ENCODE data around the gene GPRIN2. TPM values are rescaled to one million over a fixed set of nuclear protein-coding genes. Genes with fewer than 3 reads are reported as not detected.

The GPRIN2 gene
- total RNA-seq, 1 donor from 2014 or later, result 0.41 TPM

GRCh38 chr10:46549171-46550075 lies 7.0 kb downstream of the GPRIN2 start:
- DNase-seq (ENCODE audit: extremely low read depth, low read depth, low spot score), result no peak

- DNase-seq (ENCODE audit: extremely low read depth, low read depth, low spot score), result no peak
These were observed 7.9 kb downstream of the GPRIN2 start for GRCh38 chr10:46548498-46549090.

DNA sequence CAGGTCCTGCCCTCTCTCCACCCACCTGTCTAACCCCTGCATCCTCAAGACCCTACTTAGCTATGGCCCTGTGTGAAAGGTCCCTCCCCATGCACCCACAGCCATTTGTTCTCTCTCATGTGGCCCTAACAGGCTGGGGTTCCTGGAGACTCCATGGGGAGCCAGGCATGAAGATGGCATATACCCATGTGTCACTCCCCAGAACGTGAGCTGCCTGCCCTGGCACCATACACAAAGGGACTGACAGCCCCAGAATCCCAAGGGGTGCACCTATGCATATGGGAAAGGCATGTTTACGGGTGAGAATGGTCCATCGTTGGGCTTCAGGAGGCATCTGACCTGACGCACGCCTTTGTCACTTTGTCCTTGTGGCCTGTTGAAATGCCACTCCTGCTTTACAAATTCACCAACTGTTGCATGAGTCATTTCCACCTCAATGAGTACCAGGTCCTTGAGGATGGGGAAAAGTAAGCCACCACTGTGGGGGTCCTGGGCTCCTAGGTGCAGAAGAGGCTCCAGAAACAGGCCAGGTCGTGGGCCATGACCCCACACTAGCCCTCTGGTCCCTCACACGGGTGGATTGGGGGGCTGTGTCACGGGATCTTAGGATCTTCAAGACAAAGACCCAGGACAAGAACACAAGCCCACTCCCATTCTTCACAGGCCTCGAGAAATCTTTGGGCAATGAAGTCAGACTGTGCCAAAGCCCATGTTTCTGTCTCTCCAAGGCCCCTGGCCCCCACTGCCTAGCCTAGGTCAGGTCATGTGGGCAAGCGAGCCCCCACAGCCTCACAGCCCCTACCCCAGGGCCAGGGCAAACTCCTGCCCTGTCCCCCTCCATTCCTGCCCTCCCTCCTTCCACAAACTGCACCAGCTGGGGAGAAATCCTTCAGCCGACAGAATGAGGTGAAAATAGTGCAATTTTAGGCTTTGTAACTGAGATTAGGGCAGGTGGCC lies 8.6 kb downstream of the GPRIN2 start:
- no peak for DNase-seq (ENCODE audit: extremely low read depth, low read depth, low spot score)

DNA sequence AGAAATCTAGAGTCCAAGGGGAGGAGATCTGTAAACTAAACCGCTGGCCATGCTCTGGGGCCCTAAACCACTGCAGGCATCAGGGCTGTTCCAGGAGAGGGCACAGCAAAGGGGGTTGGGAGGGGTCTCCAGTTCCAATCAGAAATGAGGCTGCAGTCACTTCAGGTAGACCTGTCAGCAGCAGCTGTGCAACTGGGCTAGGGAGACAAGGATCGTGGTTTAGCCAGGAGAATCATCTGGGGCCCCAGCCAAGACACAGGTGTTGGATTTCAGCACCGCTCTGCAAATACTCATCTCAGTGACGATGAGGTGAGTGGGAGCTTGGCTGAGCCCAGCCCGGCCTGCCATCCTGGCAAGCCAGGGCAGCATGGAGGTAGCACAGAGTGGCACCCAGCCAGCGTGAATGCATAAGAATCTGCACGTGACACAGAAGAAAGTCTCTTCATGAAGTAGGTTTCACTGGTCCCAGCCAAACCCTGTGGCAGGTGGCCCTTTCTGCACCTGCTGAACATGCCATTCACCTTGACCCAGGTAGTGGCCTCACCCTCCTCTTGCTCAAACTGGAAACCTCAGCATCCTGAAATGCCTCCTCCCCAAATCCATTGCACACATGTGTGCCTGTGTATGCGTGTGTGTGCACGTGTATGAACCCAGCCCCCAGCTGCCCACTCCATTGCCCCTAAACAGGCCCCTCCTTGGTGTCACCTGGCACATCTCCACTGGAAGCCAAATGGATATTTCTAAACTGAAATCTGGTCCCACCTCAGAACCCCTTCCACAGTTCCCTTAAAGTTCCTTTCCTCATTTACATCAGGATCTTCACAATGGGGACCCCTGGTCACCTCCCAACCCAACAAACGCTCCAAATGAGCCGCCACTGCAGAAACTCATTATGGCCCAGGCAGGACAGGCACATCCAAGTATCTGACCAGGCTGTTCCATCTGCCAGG lies 9.6 kb downstream of the GPRIN2 start:
- no peak for DNase-seq (ENCODE audit: extremely low read depth, low read depth, low spot score)

- DNase-seq (ENCODE audit: extremely low read depth, low read depth, low spot score), result no peak
These were observed 10.4 kb downstream of the GPRIN2 start for GRCh38 chr10:46545861-46546590.

DNA sequence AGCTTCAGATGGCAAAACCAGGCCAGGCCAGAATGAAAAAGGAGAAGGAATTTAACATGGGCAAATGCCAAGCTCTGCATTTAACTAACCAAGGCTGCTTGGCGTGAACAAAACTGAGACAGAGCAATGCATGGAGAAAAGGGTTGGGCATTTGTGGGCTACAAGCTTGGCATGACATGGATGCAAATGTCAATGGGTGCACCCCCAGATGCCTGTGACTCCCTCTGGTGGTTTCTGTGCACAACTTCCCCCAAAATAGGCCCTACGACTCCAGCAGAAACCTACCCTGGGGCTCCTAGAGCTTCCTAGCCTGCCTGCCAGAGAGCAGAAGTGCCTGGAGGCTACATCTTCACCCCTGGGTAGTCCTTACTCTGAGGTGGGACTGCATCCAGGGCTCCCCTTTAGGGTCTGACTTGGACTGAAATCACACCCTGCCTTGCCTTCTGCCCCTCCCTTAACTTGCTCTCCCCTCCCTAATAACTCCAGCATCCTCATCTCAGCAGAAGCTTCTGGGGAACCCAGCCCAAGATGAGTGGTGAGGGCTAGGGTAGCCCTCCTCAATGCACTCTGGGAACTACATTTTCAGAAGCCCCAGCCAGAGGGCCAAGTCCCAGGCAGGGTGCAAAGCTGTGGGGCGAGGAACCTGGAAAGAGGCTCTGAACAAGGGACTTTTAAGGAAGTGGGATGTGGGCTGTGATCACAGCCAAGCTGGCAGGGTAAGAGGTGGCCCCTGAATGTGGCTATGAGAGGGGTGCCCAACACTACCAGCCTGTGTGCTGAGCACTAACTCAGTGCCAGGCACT lies 11.3 kb downstream of the GPRIN2 start:
- DNase-seq (ENCODE audit: extremely low read depth, low read depth, low spot score), result no peak

DNA sequence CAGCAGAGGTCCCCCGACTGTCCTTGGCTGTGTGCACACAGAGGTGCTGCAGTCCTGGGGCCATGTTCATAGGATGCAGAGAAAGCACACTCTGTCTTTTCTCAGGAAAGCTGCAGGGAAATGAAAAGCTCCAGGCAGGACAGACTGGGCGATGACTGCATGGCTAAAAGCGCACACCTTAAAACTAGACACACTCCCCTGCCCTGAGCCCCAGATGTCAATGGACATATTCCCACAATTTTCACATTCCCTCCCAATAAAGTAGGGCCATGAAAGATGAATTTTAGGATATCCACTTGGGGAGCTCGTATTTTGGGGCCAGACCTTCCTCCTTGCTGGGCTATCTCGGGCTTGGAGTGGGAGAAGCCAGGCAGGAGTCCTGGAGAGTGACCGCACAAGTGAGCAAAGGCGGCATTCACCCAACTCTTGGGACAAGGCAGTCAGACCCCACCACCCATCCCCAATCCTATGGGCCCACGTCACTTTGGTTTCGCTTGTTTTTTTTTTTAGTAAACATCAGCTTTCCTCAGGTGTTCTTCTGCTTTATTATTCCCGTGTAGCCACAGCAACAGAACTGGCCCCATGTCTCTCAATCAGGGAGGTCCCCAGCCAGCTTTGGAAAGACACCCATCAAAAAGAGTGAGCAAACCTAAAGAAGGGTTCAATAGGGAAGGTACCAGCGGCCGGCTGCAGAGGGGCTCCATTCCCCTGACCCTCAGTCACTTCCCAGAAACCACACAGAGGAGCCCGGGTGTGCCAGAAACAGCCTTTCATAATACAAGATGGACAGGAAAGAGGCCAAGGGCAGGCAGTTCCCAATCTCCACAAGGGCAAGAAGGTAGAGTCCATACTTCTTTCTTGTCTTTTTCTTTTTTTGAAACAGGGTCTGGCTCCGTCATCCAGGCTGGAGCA lies 12.7 kb downstream of the GPRIN2 start:
- DNase-seq (ENCODE audit: extremely low read depth, low read depth, low spot score), result no peak

GRCh38 chr10:46542567-46543465 lies 13.6 kb downstream of the GPRIN2 start:
- DNase-seq (ENCODE audit: extremely low read depth, low read depth, low spot score), result no peak

GRCh38 chr10:46541735-46542566 lies 14.5 kb downstream of the GPRIN2 start:
- no peak for DNase-seq (ENCODE audit: extremely low read depth, low read depth, low spot score)

DNA sequence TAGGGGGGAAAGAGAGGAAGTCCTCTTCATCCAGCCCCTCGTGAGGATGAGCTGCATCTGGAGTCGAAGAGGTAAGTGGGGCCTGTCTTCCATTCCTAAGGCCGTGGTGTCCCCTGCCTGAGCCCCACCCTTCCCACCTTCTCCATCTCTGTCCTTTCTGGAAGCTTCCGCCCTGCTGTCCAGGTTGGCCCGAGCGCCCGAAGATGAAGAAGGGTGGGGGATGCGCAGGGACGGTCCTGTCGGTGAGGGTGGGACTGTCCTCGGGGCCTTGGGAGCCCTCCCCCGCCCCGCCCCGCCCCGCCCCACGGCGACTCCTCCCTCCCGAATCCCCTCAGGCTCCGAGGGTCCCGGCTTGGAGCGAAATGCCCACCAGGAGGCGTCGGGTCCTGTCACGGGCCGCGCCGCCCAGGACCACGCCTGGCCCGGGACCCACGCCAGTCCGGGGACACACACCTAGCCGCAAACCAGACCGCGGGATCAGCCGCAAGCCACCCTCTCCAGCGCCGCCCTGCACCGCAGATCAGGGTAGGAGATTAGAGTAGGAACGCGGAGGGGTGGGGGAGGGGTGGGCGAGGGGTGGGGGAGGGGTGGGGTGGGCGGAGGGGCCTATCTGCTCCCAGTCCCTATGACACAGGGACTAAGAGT lies 15.3 kb downstream of the GPRIN2 start:
- DNase-seq (ENCODE audit: extremely low read depth, low read depth, low spot score), result no peak

GRCh38 chr10:46540412-46541016 lies 15.9 kb downstream of the GPRIN2 start:
- DNase-seq (ENCODE audit: extremely low read depth, low read depth, low spot score), result no peak

DNA sequence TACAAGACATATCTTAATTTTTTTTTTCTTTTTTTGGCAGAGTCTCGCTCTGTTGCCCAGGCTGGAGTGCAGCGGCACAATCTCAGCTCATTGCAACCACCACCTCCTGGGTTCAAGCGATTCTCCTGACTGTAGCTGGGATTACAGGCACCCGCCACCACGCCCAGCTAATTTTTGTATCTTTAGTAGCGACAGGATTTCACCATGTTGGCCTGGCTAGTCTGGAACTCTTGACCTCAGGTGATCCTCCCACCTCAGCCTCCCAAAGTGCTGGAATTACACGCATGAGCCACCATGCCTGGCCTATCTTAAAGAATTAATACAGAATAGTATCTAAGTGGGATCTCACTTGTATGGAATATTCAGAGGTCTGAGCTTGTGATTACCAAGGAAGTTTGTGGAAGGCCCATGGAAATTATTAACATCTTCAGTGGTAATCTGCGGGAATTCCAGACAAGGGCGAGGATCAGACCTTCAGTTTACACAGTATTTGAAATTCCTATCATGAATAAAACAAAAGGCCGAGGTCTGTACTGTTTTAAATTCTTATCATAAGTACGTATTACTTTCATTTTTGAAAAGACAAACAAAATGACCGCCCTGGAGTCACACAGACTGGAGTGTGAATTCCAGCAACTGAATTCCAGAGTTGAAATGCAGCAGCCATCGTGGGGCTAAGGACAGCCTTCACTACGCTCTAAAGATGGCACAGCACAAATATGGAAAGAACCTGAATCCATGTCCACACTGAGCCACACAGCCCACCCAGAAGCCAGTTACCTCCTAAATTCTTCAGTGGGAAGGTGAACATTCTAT lies 16.7 kb downstream of the GPRIN2 start:
- no peak for DNase-seq (ENCODE audit: extremely low read depth, low read depth, low spot score)

DNA sequence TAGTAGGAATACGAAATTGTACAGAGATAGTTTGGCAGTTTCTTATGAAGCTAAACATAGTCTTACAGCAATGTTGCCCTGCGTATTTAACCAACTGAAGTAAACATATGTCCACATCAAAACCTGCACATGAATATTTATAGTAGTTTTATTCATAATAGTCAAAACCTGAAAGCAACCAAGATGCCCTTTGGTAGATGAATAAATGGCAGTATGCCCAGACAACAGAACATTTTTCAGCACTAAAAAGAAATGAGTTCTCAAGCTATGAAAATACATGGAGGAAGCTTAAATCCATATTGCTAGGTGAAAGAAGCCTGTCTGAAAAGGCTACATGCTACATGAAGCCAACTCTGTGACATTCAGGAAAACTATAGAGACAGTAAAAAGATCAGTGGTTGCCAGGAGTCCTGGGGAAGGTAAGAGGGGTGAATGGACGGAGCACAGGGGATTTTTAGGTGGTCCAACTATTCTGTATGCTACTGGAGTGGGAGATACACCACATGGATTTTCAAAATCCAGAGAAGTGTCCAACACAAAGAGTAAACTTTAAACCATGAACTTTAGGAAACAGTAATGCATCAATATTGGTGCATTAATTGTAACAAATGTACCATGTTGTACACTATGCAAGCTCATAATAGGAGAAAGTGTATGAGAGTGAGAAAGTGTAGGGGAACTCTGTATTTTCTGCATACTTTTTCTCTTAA lies 17.6 kb downstream of the GPRIN2 start:
- DNase-seq (ENCODE audit: extremely low read depth, low read depth, low spot score), result no peak
